ENCODE measurements around the gene PRKG1. TPM values are rescaled to one million over a fixed set of nuclear protein-coding genes. Genes with fewer than 3 reads are reported as not detected.

The PRKG1 gene
- total RNA-seq, 1 donor from 2014 or later = 50.2 TPM

DNA sequence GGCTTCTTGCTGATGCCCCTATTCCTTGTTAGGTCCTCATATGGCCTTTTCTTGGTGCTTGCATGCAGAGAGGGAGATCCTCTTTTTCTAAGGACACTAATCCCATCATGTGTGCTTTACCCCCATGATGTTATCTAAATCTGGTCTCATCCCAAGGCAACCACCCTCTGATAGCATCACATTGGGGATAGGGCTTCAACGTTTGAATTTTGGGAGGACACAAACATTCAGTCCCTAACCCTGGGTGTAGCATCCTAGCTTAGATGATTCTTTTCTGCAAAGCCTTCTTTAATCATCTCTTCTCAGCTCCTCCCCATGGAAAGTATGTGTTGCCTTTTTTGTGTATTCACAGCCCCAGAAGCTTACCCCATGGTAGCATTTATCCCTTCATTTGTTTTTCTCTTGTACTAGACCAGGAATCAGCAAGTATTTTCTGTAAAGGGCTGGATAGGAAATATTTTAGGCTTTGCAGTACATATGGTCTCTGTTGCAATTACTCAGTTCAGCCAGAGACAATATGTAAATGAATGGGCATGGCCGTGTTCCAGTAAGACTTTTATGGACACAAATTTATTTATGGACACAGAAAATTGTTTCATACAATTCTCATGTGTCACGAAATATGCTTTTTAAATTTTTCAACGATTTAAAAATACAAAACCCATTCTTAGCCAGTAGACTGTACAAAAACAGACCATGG, 726.6 kb downstream of the PRKG1 start:
- DNase-seq (ENCODE audit: low spot score in 2 of 2) = peak in 1 of 2 donors; percentile 69
- TF ChIP-seq, protein P1, sequence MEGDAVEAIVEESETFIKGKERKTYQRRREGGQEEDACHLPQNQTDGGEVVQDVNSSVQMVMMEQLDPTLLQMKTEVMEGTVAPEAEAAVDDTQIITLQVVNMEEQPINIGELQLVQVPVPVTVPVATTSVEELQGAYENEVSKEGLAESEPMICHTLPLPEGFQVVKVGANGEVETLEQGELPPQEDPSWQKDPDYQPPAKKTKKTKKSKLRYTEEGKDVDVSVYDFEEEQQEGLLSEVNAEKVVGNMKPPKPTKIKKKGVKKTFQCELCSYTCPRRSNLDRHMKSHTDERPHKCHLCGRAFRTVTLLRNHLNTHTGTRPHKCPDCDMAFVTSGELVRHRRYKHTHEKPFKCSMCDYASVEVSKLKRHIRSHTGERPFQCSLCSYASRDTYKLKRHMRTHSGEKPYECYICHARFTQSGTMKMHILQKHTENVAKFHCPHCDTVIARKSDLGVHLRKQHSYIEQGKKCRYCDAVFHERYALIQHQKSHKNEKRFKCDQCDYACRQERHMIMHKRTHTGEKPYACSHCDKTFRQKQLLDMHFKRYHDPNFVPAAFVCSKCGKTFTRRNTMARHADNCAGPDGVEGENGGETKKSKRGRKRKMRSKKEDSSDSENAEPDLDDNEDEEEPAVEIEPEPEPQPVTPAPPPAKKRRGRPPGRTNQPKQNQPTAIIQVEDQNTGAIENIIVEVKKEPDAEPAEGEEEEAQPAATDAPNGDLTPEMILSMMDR (IDR thresholded peaks at IDR 0.05) = no peak
- no peak overlapping the region for H3K4me3 ChIP-seq
- H3K27me3 ChIP-seq = no peaks in the 10 kb centered on the region
- no peaks in the 10 kb centered on the region for H3K36me3 ChIP-seq
- H3K4me1 ChIP-seq = peaks cover 0 to 12% of the 10 kb centered on the region in 2 donors
- H3K9me3 ChIP-seq = peaks cover 0 to 8% of the 10 kb centered on the region in 2 donors
- intact Hi-C loops (cut with DNase I) = no loop called here
- H3K27ac ChIP-seq = peak overlapping the region; percentile 52 to 54

DNA sequence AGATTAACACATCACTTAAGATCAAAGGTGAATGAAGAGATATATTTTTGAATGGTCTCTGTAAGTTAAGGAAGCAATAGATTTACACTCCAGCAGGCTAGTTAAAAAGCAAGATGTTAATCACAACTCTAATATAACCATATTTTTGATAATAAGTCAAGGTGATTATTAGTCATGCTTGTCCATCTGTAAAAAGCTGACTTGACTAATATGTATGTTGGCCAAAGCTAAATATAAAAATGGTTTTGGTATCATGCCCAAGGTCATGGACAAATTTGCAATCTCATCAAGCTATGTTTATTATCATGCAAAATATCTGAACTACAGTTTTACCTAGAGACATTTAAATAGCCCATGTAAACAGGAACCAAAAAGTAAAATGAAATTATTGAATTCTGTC, 727.7 kb downstream of the PRKG1 start:
- H3K9me3 ChIP-seq = peaks cover 0 to 8% of the 10 kb centered on the region in 2 donors
- H3K27me3 ChIP-seq = no peaks in the 10 kb centered on the region
- no peak overlapping the region for H3K4me3 ChIP-seq
- no peaks in the 10 kb centered on the region for H3K36me3 ChIP-seq
- peaks cover 0 to 12% of the 10 kb centered on the region in 2 donors for H3K4me1 ChIP-seq
- TF ChIP-seq, protein P1 (IDR thresholded peaks at IDR 0.05) = no peak
- no peak for DNase-seq (ENCODE audit: low spot score in 2 of 2)
- intact Hi-C loops (cut with DNase I) = no loop called here
- peak overlapping the region; percentile 39 to 52 for H3K27ac ChIP-seq

DNA sequence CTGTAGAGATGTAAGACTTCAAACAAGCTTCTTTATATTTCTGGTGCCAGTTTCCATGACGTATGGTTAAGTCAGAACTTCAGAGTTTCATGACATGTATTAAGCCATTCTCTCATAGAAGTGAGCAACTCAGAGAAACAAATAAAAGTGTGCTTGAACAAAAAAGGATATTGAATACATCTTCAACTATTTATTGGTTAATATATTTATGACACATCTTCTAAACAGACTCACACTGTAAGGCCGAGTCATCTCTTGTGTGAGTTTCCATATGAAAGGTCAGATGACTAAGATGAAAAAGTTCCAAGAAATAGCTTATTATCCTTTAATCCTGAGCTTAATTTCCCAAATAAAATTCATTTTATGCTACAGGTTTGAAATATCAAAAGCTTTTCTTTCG, 730.6 kb downstream of the PRKG1 start:
- no peak overlapping the region for H3K4me3 ChIP-seq
- H3K27ac ChIP-seq = peak overlapping the region; percentile 18 to 53
- peaks cover 0 to 13% of the 10 kb centered on the region in 2 donors for H3K4me1 ChIP-seq
- TF ChIP-seq, protein P1 (IDR thresholded peaks at IDR 0.05) = no peak
- no peaks in the 10 kb centered on the region for H3K27me3 ChIP-seq
- DNase-seq (ENCODE audit: low spot score in 2 of 2) = no peak
- intact Hi-C loops (cut with DNase I) = no loop called here
- no peaks in the 10 kb centered on the region for H3K36me3 ChIP-seq
- peaks cover 0 to 8% of the 10 kb centered on the region in 2 donors for H3K9me3 ChIP-seq

DNA sequence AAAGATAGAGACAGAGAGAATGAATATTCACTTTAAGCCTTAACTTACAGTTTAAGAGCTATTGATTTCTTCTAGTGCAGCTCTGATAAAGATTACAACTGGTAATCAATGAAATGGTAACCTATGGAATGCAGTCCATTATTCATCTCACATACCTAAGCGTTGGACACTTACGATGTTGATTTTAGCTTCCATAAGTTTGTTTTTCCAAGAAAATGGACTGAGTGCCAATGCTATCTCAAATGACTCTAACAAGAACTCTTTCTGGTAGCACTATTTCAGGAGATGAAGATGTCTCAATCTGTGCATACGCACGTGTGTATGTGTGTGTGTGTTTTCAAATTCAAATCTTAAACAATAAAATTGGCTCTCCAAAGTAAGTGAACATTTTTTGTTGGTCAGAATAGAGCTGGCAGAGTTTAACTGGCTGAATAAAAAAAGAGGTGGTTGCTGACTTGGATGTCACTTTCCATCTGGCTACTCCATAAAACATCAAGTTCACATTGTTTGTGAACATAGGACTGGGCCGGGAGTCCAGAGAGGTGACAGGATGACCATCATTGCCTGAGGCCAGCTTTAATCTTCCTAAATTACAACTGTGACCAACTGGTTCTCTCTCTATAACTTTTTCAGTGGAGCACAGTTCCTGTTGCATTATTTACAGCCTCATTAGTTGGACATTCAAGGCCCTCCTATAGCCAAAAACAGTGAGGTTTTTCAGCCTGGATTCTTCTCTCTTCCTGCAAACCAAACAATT, 732.0 kb downstream of the PRKG1 start:
- no peak for DNase-seq (ENCODE audit: low spot score in 2 of 2)
- Histone ChIP-seq H3K4me1 (peaks cover 0 to 7% of the 10 kb centered on the region in 2 donors), H3K27ac (peak overlapping the region; percentile 48 to 58), H3K4me3 (no peak overlapping the region), H3K9me3 (peaks cover 0 to 8% of the 10 kb centered on the region in 2 donors), H3K36me3 (no peaks in the 10 kb centered on the region), H3K27me3 (no peaks in the 10 kb centered on the region)
- TF ChIP-seq, protein P1 (IDR thresholded peaks at IDR 0.05) = no peak
- intact Hi-C loops (cut with DNase I) = no loop called here

DNA sequence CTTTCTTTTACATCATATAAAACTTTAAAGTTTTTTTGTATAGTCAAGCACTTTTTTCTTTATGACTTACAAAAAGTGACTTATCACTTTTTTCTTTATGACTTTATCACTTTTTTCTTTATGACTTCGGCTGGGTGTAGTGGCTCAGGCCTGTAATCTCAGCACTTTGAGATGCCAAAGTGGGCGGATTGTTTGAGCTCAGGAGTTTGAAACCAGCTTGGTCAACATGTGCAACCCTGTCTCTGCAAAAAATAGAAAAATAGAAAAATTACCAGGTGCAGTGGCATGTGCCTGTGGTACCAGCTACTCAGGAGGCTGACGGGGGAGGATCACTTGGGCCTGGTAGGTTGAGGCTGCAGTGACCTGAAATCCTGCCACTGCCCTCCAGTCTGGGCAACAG, 733.9 kb downstream of the PRKG1 start:
- H3K27ac ChIP-seq = peak overlapping the region in 1 of 2 donors; percentile 58

More for the DNA sequence above, 733.9 kb downstream of the PRKG1 start:
- H3K36me3 ChIP-seq = no peaks in the 10 kb centered on the region
- H3K4me1 ChIP-seq = peaks cover 0 to 11% of the 10 kb centered on the region in 2 donors
- H3K27me3 ChIP-seq = no peaks in the 10 kb centered on the region
- intact Hi-C loops (cut with DNase I) = no loop called here
- no peaks in the 10 kb centered on the region for H3K9me3 ChIP-seq
- no peak overlapping the region for H3K4me3 ChIP-seq
- no peak for DNase-seq (ENCODE audit: low spot score in 2 of 2)
- TF ChIP-seq, protein P1 (IDR thresholded peaks at IDR 0.05) = no peak
